MM.1S (cell line): Measurements from ENCODE around the gene C1orf210.

Experiments
- EZH2 ChIP-seq: fragments of 300-600 bp; sonication (generic); optimal IDR thresholded peaks from 2 replicates; pipeline ENCODE3; 2017; ENCODE audit warnings: low read depth, mild to moderate bottlenecking, antibody characterized with exemption, low read length, mixed read lengths
- EZH2phosphoT487 ChIP-seq: fragments of 300-600 bp; sonication (generic); IDR thresholded peaks from 2 replicates; pipeline ENCODE4 v1.6.1; 2018; ENCODE audit warnings: antibody characterized with exemption, low read length
- TF ChIP-seq, protein P1 (sequence below): fragments of 300-600 bp; sonication (generic); IDR thresholded peaks from 2 replicates; pipeline ENCODE4 v1.5.1; 2016; ENCODE audit warnings: antibody characterized with exemption, low read length, mixed read lengths

- TF ChIP-seq, protein P1, sequence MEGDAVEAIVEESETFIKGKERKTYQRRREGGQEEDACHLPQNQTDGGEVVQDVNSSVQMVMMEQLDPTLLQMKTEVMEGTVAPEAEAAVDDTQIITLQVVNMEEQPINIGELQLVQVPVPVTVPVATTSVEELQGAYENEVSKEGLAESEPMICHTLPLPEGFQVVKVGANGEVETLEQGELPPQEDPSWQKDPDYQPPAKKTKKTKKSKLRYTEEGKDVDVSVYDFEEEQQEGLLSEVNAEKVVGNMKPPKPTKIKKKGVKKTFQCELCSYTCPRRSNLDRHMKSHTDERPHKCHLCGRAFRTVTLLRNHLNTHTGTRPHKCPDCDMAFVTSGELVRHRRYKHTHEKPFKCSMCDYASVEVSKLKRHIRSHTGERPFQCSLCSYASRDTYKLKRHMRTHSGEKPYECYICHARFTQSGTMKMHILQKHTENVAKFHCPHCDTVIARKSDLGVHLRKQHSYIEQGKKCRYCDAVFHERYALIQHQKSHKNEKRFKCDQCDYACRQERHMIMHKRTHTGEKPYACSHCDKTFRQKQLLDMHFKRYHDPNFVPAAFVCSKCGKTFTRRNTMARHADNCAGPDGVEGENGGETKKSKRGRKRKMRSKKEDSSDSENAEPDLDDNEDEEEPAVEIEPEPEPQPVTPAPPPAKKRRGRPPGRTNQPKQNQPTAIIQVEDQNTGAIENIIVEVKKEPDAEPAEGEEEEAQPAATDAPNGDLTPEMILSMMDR, result no peak
- TF ChIP-seq EZH2 (no peak), EZH2phosphoT487 (no peak)
Observed at GRCh38 chr1:43238991-43239469, 46.4 kb downstream of the C1orf210 start.
